ENCODE results near the gene PI4KB.
A peak's percentile ranks its signal among the peaks of the same experiment; 100 is the strongest.

The PI4KB gene

DNA sequence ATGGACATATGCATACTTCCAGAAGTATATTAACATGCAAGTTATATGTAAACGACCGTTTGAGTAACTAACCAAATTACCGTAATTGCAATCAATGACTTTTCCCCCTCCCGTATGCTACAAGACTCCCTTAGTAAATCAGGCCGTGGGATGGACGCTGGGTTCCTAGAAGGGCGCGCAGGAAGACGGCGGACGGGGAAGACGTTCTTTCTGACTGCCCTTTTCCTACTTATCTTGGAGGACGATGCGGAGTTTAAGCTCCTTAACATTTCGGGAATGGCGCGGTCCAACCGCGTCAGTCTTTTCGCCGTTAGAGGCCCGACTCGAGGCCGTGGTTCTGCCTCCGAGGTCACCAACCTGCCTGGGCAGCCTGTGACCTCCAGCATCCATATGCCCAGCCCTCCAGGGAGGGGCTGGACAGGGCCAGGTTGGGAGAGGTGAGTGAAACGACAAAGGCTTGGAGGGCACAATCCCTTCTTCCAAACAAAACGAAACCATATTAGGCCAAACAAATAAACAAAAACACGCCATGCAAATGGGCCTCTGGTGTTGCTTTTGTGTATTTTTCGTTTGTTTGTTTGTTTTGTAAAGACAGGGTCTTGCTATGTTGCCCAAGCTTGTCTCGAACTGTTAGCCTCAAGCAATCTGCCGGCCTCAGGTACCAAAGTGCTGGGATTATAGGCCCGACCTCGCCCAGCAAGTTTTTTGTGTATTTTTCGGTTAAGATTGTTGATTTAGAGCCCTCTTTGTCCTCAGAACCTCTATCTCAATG lies 873 bp upstream of the PI4KB start:
- Mint-ChIP-seq H3K4me3 (peak overlapping the region; percentile 98), H3K27me3 (ENCODE audit: low read depth) (no peaks in the 10 kb centered on the region), H3K9me3 (no peaks in the 10 kb centered on the region), H3K36me3 (ENCODE audit: low read depth) (peaks cover 21% of the 10 kb centered on the region), H3K27ac (peak overlapping the region; percentile 98), H3K4me1 (ENCODE audit: low read depth) (peaks cover 27% of the 10 kb centered on the region)
- DNase-seq (ENCODE audit: low spot score) = no peak

GRCh38 chr1:151326619-151327222 lies 495 bp downstream of the PI4KB start:
- H3K36me3 Mint-ChIP-seq (ENCODE audit: low read depth) = peaks cover 27% of the 10 kb centered on the region
- H3K27ac Mint-ChIP-seq = peak overlapping the region; percentile 94
- H3K4me1 Mint-ChIP-seq (ENCODE audit: low read depth) = peaks cover 35% of the 10 kb centered on the region
- H3K9me3 Mint-ChIP-seq = no peaks in the 10 kb centered on the region
- DNase-seq (ENCODE audit: low spot score) = peak; percentile 54
- H3K27me3 Mint-ChIP-seq (ENCODE audit: low read depth) = no peaks in the 10 kb centered on the region
- peak overlapping the region; percentile 98 for H3K4me3 Mint-ChIP-seq

DNA sequence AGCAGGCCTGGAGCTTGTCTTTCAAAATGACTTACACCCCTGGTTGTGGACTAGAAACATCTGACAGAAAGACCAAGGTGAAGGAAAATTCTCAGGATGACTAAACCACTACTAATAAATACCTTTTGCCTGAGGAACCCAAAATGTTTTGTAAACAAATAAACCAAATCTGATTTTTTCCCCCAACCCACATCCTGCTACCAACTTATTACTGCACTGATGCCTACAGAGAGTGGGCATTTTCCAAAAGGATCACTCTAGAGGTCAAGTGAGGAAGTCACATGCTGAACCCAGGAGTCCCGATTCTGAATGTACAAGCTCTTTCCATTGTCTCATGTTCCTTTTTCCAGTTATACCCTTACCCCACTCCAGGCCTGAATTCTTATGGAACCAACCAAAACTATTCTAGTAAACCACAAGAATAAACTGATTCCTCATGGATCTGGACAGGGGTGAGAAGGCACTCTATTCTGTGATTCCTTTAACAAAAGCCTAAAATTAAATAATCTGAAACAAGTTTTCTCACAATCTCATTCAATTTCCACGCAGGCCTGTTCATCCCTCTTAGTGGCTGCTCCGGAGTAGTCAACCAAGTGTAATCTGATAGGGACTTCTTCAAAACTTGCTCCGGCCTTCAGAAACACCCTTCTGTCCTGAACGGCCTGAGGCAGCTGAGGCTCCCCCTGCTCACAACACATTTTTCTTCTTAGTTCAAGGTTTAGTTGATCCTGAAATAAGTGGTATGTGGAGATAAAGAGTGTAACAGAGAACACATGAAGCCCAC lies 1.4 kb downstream of the PI4KB start:
- H3K4me1 Mint-ChIP-seq (ENCODE audit: low read depth) = peaks cover 35% of the 10 kb centered on the region
- H3K36me3 Mint-ChIP-seq (ENCODE audit: low read depth) = peaks cover 27% of the 10 kb centered on the region
- DNase-seq (ENCODE audit: low spot score) = no peak
- H3K27ac Mint-ChIP-seq = peak overlapping the region; percentile 94
- peak overlapping the region; percentile 98 for H3K4me3 Mint-ChIP-seq
- no peaks in the 10 kb centered on the region for H3K27me3 Mint-ChIP-seq (ENCODE audit: low read depth)
- H3K9me3 Mint-ChIP-seq = no peaks in the 10 kb centered on the region

DNA sequence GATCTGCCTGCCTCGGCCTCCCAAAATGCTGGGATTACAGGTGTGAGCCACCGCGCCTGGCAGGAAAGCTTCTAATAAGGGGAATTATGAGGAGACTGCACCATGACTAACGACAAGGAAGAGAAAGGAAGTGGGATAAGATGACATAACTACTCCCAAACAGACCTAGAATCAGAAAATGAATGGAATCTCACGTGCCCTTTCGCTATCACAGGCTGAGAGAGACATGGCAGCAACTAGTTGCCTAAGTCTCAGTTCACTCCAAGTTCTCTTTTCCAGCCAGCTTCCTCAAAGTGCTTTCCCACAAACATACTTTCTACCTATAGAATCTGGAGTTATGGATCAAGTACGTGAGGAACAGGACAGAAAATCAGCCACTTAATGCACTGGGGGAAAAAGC lies 2.0 kb downstream of the PI4KB start:
- Mint-ChIP-seq H3K27me3 (ENCODE audit: low read depth) (no peaks in the 10 kb centered on the region), H3K4me1 (ENCODE audit: low read depth) (peaks cover 35% of the 10 kb centered on the region), H3K36me3 (ENCODE audit: low read depth) (peaks cover 30% of the 10 kb centered on the region), H3K27ac (no peak overlapping the region), H3K9me3 (no peaks in the 10 kb centered on the region), H3K4me3 (peak overlapping the region; percentile 98)
- DNase-seq (ENCODE audit: low spot score) = no peak

- no peaks in the 10 kb centered on the region for H3K9me3 Mint-ChIP-seq
- no peaks in the 10 kb centered on the region for H3K27me3 Mint-ChIP-seq (ENCODE audit: low read depth)
- no peak overlapping the region for H3K4me3 Mint-ChIP-seq
- H3K4me1 Mint-ChIP-seq (ENCODE audit: low read depth) = peaks cover 35% of the 10 kb centered on the region
- DNase-seq (ENCODE audit: low spot score) = no peak
- no peak overlapping the region for H3K27ac Mint-ChIP-seq
- H3K36me3 Mint-ChIP-seq (ENCODE audit: low read depth) = peaks cover 30% of the 10 kb centered on the region
Observed at GRCh38 chr1:151324390-151324930, 2.8 kb downstream of the PI4KB start.

DNA sequence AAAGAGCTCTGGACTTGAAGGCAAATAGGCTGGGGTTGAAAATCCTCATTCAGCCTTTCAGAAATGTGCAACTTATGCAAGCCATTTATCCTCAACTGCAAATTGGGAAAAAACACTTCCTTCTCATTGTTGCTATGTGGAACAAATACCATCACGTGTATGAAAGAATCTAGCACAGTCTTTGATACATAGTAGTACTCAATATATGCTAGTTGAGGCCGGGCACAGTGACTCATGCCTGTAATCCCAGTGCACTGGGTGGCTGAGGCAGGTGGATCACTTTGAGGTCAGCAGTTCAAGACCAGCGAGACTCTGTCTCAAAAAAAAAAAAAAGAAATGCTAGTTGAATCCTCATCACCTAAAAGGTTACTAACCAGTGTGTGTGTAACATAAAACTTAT lies 8.2 kb downstream of the PI4KB start:
- no peaks in the 10 kb centered on the region for H3K9me3 Mint-ChIP-seq
- H3K27me3 Mint-ChIP-seq (ENCODE audit: low read depth) = no peaks in the 10 kb centered on the region
- no peak for DNase-seq (ENCODE audit: low spot score)
- H3K4me1 Mint-ChIP-seq (ENCODE audit: low read depth) = peaks cover 8% of the 10 kb centered on the region
- peaks cover 30% of the 10 kb centered on the region for H3K36me3 Mint-ChIP-seq (ENCODE audit: low read depth)
- no peak overlapping the region for H3K4me3 Mint-ChIP-seq
- H3K27ac Mint-ChIP-seq = no peak overlapping the region

- no peak for DNase-seq (ENCODE audit: low spot score)
- H3K27ac Mint-ChIP-seq = no peak overlapping the region
- H3K4me1 Mint-ChIP-seq (ENCODE audit: low read depth) = peaks cover 18% of the 10 kb centered on the region
- H3K36me3 Mint-ChIP-seq (ENCODE audit: low read depth) = peaks cover 35% of the 10 kb centered on the region
- no peaks in the 10 kb centered on the region for H3K9me3 Mint-ChIP-seq
- H3K4me3 Mint-ChIP-seq = no peak overlapping the region
- no peaks in the 10 kb centered on the region for H3K27me3 Mint-ChIP-seq (ENCODE audit: low read depth)
Observed at GRCh38 chr1:151315565-151316235, 11.5 kb downstream of the PI4KB start.

DNA sequence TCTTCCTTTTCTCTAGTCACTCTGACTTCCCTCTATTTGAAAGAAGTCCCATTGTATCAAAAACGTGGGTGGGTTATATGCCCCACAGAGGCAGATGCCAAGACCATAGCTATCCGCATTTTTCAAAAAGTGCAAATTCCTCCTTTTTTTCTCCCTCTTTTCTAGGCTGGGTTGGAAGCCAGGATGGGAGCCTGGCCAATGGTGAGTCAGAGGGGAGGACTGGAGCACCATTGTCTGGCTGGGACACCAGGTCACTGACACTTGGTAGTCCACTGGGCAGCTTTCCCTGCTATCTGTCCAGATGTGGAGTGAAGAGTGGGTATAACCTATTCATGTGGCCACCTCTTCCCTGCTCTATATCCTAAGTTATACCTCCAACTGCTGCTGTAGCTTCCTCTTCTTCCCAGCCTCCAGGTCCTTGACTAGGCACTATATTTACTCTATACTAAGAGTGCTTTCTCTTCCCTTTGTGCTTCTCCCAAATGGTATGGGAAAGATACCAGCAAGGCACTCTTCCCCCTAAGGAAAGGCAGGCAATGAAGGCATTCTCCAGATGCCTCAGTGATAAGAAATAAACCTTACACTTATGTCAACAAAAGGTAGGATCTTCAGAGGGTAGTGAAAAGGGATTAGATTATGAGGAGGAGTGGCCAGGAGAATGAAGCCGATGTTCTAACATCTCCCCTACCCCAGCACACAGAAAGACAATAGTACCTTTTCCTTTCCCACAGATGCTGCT lies 12.9 kb downstream of the PI4KB start:
- Mint-ChIP-seq H3K36me3 (ENCODE audit: low read depth) (peaks cover 36% of the 10 kb centered on the region), H3K4me1 (ENCODE audit: low read depth) (peaks cover 18% of the 10 kb centered on the region), H3K27ac (no peak overlapping the region), H3K27me3 (ENCODE audit: low read depth) (no peaks in the 10 kb centered on the region), H3K9me3 (no peaks in the 10 kb centered on the region), H3K4me3 (no peak overlapping the region)
- no peak for DNase-seq (ENCODE audit: low spot score)

- Mint-ChIP-seq H3K36me3 (ENCODE audit: low read depth) (peaks cover 37% of the 10 kb centered on the region), H3K4me1 (ENCODE audit: low read depth) (peaks cover 18% of the 10 kb centered on the region), H3K27me3 (ENCODE audit: low read depth) (no peaks in the 10 kb centered on the region), H3K4me3 (no peak overlapping the region), H3K27ac (no peak overlapping the region), H3K9me3 (no peaks in the 10 kb centered on the region)
- DNase-seq (ENCODE audit: low spot score) = no peak
Observed at GRCh38 chr1:151313501-151313900, 13.7 kb downstream of the PI4KB start.

- peaks cover 18% of the 10 kb centered on the region for H3K4me1 Mint-ChIP-seq (ENCODE audit: low read depth)
- H3K27me3 Mint-ChIP-seq (ENCODE audit: low read depth) = no peaks in the 10 kb centered on the region
Observed at GRCh38 chr1:151312826-151313225, 14.4 kb downstream of the PI4KB start.

DNA sequence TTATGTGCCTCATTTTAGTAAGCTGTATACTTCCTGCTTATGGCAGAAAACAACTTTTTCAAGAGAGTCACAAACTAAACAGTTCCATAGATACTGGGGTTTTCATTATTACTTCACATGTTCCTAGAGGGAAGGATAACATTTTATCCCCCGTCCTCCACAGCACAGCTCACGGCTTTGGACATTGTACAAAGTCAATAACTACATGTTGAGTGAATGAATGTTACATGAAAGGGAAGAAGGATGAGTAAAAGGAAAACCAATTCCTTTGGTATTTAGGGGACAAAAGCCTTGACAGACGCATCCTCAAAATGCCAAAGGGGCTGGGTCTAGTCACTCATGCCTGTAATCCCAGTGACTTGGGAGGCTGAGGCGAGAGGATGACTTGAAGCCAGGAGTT lies 14.8 kb downstream of the PI4KB start:
- H3K27me3 Mint-ChIP-seq (ENCODE audit: low read depth) = no peaks in the 10 kb centered on the region
- no peaks in the 10 kb centered on the region for H3K9me3 Mint-ChIP-seq
- H3K27ac Mint-ChIP-seq = peak overlapping the region; percentile 67
- peaks cover 18% of the 10 kb centered on the region for H3K4me1 Mint-ChIP-seq (ENCODE audit: low read depth)
- H3K36me3 Mint-ChIP-seq (ENCODE audit: low read depth) = peaks cover 43% of the 10 kb centered on the region
- no peak for DNase-seq (ENCODE audit: low spot score)
- no peak overlapping the region for H3K4me3 Mint-ChIP-seq

More at GRCh38 chr1:151312826-151313225, 14.4 kb downstream of the PI4KB start:
- Mint-ChIP-seq H3K9me3 (no peaks in the 10 kb centered on the region), H3K4me3 (no peak overlapping the region), H3K27ac (peak overlapping the region; percentile 34), H3K36me3 (ENCODE audit: low read depth) (peaks cover 43% of the 10 kb centered on the region)
- DNase-seq (ENCODE audit: low spot score) = no peak

DNA sequence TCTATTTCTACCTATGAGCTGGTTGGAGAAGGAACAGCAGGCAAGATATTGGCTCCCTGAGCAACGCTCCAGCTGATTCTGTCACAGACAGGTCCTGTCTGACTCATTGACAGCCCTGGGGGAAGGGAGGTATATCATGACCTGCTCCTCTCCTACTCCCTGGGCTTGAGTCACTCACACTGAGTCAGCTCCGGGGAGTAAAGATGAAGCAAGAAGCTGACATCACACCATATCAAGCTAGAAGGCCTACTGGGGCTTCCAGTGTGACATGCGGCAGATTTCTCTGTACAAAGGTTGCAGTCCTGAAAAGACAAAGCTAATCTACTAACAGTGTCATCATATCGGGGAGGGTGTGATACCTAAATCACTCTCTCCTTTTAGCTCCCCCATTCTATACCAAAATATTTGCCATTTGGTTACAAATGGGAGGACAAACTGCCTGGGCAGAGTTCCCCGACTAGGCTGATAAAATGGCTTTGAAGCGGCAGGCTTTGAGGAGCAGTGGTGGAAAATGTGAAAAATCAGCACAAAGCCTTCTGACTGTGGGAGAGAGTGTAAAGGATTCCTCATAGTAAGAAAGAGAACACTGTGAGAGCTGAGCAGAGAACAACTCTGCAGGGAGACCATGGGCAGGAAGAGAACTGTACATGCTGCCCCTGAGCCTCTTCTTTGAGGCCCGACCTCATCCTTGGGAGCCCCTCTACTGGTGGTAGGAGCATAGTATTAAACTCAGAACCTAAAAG lies 15.5 kb downstream of the PI4KB start:
- Mint-ChIP-seq H3K4me1 (ENCODE audit: low read depth) (peaks cover 18% of the 10 kb centered on the region), H3K9me3 (no peaks in the 10 kb centered on the region), H3K27ac (peak overlapping the region; percentile 67), H3K36me3 (ENCODE audit: low read depth) (peaks cover 47% of the 10 kb centered on the region), H3K4me3 (no peak overlapping the region), H3K27me3 (ENCODE audit: low read depth) (no peaks in the 10 kb centered on the region)
- DNase-seq (ENCODE audit: low spot score) = peak; percentile 86
